HG03135 (cell line): ENCODE data around the gene CCNY.
"Not testable (repeated sequence)": the region's sequence is repeated elsewhere in the genome, so short reads cannot be mapped to it uniquely, and the experiment has no call there.

ENCODE experiments used
- ATAC-seq: cut with Tn5 transposase; IDR thresholded peaks from one replicate; pipeline ENCODE4 v1.9.1; 2021; ENCODE audit warnings: mild to moderate bottlenecking, moderate library complexity; ENCODE audit not compliant: unreplicated experiment

The CCNY gene

DNA sequence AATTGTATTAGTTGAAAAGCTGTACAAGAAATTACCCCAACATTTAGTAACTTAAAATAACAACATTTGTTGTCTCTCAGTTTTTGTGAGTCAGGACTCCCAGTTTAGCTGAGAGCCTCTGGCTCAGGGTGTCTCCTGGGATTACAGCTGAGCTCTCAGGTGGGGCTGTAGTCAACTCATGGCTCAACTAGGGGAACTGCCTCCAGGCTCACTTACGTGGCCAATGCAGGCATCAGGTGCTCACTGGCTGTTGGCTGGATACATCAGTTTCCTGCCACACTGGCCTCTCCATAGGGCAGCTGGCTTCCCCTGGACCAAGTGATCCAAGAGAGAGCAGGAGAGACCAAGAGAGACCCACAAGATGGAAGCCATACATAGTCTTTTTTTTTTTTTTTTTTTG, 17.5 kb downstream of the CCNY start:
- ATAC-seq: peak; percentile 35

DNA sequence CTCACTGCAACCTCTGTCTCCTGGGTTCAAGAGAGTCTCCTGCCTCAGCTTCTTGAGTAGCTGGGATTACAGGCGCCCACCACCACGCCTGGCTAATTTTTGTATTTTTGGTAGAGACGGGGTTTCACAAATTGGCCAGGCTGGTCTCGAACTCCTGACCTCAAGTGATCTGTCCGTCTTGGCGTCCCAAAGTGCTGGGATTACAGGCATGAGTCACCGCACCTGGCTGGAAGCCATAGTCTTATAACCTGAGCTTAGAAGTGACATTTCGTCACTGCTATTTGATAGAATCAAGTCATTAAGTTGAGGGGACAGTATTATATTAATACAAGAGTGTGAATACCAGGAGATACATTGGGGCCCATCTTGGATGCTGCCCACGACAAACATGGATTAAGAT, 17.9 kb downstream of the CCNY start:
- ATAC-seq: not testable (repeated sequence)

DNA sequence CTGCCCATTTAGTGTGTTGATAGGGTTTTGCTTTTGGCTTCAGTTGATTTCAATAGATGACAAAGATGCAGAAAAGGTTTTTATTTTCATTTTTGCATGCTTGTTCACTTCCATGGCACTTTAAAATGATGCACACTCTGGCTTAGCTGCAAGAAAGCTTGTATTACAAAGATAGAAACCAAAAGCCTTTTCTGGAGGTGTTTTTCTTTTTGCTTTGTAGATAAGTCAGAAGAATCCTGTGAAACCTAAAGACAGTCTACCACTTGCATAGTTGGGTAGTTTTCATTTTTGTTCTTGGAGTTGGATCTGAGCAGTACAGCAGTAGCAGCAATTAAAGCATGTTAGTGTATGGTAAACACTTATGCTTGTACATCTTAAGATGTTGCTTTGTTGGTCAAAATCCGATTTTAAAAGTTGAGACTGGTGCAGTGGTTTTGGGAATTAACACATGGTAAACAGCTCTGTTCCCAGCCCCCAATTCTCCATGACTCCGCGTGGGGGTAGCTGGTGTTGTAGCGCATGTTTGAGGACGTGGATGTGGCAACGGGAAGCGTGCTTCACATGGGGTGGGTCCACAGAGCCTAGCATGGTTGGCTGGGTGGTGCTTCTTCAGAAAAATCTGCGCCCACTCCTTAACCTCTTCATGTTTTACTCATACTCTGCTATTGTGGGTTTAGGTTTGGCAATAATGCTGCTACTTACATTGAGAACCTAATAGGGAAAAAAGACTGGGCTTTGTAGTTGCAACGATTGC, 19.8 kb downstream of the CCNY start:
- no peak for ATAC-seq

DNA sequence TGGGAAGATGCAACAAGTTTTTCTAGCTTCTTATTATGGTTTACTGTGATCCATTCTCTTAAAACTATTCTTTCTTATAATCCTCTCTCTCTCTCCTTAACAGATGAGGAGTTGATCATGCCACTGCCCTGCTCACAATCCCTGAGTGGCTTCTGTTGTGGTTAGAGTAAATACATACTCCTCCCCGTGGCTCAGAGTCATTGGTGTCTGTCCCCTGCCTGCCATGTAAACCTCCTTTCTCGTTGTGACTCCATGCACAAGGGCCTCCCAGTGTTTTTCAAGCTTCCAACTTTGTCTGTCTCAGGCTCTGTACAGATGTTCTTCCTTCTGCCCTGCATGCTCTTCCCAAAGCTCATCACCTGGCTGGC, 20.4 kb downstream of the CCNY start:
- ATAC-seq: no peak

DNA sequence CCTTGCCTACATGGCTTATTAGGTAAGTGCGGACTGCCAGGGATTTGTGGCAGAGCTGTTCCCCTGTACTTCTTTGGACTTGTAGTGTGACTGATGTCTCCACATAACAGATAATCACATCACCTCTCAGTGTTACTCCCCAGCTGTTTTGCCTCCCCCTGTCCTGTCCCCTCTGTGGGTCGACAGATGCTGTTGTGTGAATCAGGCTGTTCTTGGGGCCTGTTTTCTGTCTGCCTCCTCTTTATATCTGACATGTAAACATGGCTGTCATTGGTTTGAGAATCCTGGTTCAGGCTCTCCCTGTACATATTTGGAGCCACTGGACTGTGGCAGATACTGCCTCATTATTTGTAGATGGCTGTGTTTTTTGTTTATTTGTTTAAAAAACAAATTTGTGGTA, 22.7 kb downstream of the CCNY start:
- ATAC-seq: no peak

DNA sequence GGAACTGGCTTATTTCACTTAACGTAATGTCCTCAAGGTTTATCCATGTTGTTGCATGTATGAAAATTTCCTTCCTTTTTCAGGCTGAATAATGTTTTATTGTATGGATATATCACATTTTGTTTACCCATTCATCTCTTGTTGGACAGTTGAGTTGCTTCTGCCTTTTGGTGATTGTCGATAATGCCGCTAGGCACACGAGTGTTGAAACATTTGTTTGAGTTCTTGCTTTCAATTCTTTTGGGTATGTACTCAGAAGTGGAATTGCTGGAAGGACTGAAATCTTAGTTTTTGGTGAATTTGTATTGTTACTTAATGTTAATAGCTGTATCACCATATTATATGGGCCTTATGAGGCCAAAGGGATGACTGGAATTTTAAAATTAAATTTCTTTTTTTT, 23.6 kb downstream of the CCNY start:
- ATAC-seq: no peak

DNA sequence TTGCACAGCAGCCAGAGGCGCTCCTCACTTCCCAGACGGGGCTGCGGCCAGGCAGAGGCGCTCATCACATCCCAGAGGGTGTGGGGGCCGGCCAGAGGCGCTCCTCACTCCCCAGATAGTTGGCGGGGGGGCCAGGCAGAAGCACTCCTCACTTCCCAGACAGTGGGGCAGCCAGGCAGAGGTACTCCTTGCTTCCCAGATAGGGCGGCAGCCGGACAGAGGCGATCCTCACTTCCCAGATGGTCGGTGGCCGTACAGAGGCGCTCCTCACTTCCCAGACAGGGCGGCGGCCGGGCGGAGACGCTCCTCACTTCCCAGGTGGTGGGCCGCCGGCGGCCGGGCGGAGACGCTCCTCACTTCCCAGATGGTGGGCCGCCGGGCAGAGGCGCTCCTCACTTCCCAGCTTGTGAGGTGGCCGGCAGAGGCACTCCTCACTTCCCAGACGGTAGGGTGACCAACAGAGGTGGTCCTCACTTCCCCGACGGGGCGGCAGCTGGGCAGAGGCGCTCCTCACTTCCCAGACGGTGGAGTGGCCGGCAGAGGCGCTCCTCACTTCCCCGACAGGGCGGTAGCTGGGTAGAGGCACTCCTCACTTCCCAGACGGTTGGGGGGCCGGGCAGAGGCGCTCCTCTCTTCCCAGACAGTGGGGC, 26.5 kb downstream of the CCNY start:
- no peak for ATAC-seq

DNA sequence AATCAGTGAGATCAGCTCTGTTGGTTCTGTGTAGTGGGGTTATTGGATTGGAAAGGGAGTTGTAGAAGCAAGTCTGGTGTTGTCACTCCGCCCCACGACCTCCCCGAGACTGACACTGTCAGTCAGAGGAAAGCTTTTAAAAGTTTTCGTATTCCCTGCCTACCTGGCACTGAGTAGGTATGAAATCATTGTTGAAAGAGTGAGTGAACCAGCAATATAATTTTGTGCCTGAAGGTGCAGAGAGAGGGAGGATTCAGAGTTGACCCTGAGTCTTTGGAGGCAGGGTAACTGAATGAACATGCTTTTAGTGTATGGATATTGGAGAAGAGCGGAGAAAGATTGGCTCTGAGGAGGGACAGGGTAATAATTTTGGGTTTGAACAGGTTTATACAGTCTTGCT, 27.3 kb downstream of the CCNY start:
- ATAC-seq: no peak

DNA sequence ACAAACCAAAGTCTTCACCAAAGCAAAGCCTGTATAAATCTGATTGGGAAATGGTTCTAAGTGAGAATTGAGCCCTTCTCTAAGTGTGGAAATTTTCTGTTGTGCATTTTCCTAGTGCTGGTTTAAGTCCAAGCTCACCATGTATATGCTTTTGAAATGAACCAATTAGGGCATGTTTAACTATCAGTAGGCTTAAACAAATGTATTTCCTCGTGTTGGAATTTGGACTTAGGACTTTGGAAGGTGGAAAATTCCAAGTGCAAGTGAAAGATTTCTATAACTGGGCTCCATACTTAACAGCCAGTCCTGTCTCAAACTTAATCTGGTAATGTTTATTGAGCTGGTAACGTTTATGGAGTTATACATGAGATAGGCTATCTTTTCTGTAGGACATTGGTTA, 28.5 kb downstream of the CCNY start:
- ATAC-seq: no peak

DNA sequence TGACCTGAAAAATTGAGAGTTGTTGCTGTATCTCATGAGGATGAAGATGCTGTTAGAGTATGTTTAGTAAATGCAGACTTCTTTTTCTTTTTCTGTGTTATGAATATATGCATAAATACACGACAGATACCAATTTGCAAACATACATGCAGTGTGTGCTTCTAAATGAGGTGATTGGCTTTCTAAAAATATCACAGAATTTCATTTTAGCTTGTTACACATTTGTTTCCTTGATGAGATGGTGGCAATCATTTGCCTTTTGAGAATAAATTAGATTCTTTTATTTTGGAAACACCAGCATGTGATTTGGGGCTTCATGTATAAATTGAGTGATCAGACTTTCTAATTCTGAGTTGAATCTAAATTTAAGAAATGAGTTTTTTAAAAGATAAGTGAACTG, 29.7 kb downstream of the CCNY start:
- no peak for ATAC-seq

DNA sequence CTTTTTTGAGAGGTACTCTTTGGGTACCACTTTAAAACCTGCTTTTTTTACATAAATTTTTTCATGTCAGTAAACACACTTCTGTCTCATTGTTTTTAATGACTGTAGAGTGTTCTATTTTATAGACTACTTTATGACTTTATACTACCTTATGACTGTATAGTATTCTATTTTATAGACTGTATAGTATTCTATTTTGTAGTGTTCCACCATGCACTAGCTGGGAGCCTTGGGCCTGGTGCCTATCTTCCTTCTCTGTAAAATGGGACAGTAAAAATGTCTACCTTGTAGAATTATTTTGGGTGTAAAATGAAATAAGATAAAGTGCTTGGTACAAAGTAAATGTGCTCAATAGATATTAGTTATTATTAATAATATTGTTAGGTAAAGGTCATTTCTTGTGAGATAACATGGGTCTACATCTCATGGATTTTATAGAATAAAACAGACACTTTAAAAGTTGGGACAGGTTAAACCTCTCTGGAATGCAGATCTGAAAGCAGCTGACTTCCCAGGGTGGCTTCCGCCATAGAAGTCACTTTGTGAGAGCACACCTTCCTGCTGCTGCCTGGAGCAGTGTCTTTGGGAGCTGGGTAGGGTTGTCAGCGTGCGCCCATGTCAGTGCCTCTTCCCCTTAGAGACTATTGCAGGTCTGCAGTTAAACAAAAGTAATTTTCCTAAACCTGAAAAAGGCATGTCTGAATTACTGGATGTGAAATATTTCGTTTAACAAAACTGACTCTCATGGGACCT, 31.0 kb downstream of the CCNY start:
- no peak for ATAC-seq

DNA sequence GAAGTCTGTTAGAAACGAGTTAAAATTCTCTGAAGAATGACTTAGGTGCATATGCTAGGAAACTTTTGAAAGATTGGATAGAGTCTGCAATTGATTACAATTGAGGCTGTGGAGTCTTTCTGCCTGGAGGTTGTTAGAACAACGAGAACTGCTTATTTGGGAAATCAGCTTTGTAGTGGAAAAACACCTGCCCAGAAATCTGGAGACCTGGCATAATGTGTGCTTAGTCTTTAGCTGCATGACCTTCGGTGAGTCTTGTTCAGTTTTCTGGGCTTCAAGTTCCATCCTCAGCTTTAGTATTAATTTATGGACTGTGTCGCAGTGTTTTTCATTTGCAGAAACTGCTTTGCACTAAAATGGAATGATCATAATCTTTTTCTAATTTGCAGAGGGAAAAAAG, 31.7 kb downstream of the CCNY start:
- ATAC-seq: no peak

DNA sequence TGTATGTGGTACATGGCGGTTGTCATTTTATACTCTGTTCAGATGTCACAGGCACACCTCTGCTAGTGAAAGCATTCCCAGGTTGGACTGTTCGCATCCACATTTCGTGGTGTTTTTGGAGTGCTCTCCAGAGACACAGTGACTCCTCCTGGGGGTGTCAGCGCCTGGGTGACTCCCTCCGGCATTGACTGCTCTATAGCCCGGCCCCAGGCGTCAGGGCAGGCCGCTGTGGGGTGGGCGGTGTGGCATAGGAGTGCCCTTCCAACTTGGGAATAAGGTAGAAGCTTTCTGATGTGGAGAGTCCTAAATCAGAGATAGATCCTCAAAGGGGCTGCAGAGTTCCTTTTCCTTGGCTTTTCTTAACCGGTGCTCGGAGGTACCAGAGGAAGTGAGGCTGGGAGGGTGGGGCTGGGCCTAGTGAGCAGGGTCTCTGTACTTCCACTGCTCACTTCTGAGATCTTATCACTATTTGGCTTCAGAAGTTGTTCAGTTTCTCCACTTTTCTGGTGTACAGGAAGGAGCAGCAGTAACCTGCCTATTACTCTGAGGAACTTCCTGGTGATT, 32.3 kb downstream of the CCNY start:
- ATAC-seq: no peak

DNA sequence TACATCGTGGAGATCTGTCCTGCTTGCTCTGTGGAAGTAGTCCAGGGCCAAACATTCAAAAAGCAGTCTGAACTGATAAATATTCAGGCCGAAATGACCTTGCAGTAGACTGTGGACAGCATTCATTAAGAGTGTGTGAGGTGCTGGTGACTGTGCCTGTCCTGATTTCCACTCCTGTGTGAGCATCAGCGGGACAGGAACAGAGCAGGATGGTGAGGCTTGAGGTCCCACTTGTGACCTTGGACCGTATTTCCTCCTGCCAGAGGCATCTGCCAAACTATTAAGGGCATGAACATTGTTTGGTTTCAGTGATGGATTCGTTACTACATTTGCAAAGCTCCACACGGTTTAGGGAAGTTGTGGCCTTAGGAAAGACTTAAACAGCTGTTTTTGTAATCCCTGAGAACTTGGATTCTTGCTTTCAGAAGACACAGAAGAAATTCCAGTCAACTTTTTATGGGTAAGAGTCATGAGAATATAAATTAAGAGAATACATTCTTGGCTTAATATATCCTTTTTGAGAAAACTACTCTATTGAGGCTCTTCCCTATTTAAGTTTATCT, 32.8 kb downstream of the CCNY start:
- ATAC-seq: no peak

DNA sequence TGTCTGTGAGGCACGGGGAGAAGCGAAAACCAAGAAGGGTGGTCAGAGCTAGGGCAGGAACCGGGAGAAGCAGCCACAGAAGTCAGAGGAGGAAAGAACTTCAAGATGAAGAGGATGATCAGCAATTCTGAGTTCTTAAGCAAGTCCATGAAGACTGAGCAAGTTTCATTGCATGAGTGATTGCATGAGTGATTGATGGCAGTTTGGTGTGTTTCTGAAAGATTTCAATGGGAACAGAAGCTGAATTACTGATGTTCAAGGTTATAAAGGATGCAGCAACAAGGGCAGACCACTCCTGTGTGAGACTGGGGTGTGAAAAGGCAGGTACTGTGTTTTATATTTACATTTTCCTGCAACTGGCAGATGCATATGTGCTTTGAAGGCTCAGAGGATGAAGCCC, 35.4 kb downstream of the CCNY start:
- no peak for ATAC-seq

DNA sequence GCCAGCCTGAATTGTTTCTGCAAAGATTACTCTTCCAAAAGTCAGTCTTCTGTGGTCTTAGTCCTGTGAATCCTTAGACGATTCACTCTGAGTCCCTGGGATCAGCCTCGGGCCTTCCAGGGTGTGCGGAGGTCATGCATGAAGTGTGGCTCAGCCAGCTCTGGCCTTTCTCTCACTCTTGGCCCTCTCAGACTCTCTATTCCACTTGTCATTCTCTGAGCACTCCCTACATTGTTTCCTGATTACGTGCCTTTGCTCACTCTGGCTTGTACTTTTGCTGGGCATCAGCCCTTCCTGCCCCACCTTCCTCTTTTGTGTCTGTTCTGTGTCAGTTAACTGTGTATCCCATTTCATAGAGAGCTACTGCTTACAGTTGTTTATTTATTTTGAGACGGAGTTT, 36.0 kb downstream of the CCNY start:
- no peak for ATAC-seq

DNA sequence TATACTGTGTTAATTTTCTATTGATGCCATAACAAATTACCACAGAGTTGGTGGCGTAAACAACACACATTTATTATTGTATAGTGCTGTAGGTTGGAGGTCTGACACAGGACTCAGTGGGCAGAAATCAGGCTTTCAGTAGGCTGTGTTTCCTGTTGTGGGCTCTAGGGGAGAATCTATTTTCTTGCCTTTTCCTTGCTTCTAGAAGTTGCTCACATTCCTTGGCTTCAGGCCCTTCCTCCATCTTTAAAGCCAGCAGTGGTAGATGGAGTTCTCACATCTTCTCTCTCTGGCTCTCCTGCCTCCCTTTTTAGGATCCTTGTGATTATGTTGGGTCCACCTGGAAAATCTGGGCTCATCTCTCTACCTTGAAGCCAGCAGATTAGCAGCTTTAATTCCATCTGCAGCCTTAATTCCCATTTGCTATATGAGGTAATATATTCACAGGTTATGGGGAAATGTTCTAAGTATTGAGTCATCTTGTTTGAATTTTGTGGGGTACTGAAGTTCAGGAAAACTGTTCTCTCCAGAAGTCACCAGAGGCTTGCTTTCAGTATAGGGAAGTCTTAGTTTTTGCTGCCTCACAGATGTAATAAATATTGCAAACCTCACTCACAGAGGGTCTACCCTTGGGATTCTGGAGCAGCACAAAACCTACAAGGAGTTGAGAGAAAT, 38.9 kb downstream of the CCNY start:
- ATAC-seq: no peak

DNA sequence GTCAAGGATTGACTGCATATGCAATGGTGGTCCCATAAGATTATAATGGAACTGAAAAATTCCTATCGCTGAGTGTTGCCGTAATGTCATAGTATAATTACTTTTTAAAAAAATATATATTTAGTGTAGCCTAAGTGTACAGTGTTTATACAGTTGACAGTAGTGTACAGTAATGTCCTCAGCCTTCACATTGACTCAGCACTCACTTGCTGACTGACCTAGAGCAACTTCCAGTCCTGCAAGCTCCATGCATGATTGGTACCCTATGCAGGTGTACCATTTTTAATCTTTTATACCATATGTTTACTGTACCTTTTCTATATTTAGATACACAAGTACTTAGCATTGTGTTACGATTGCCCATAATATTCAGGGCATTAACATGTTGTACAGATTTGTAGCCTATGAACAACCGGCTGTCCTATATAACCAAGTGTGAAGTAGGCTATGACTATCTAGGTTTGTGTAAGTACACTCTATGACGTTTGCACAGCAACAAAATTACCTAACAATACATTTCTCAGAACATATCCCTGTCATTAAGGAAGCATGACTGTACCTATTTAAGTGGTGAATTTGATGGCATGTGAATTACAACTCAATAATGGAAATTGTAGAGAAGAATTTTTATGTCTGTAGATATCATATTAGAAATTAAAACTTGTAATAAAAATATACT, 40.9 kb downstream of the CCNY start:
- no peak for ATAC-seq

DNA sequence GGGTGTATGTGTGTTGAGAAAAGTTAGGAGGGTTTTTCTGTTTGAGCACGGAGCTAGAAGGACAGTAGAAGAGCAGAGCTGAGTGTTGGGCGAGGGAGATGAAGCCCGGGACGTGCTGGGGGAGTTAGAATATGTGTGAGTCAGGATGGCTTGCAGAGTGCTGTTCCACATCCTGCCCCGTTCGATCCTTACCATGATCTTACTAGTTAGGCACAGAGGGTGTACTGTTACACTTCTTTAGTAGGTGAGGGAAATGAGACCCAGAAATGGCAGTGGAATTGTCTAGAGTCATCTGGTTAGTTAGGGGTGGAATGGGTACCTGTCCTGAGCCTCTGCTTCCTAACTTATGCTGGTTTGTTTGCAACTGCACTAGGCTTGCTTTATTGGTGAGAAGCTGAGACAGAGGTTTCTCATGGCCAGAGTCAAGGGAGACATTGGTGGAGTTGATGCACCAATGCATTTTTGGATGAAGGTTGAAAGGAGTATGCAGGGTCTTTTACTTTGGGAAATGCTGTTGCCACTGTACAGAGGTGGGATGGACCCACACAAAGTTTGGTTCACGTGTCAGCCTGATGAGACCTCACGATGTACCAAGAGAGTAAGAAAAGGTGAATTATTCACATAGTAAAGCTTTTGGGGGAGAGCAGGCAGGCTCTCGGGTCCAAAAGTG, 42.4 kb downstream of the CCNY start:
- ATAC-seq: peak; percentile 27
